ENCODE results near the gene DLGAP1. TPM values are rescaled to one million over a fixed set of nuclear protein-coding genes. Genes with fewer than 3 reads are reported as not detected.

Gene DLGAP1
- total RNA-seq, 1 experiment from 2014 or later = 23.2 TPM

DNA sequence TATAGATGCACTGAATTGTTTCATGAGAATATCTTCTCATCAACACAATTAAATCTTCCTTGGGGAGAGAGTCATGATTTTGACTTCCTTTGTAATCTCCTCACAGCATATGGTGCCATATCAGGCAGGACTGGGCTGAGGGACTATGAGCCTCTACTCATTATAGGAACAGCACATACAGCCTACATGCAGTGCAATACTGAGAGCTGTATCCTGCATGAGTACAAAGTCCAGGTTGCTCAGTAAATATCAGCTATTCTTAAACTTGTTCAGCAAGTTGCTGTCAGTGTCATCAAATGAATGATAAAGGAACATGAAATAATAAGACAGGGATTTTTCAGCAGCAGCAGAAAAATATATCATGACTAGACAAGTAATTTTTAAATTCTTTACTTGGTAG, 10.8 kb downstream of the DLGAP1 start:
- H2BK120ac ChIP-seq (ENCODE audit: low read depth, low read length, poor library complexity, severe bottlenecking) = no peak overlapping the region
- H3K27me3 Mint-ChIP-seq (ENCODE audit: low read depth) = no peaks in the 10 kb centered on the region
- H3K79me2 ChIP-seq (ENCODE audit: insufficient read depth, low read length) = peaks cover 3% of the 10 kb centered on the region; the same call in 1 of the 2 replicates
- H4K8ac ChIP-seq (replicated peaks; ENCODE audit: insufficient read length, low read depth, low read length) = no peak overlapping the region
- no peak overlapping the region for H2BK5ac ChIP-seq (ENCODE audit: insufficient read length, low read length)
- H2AK5ac ChIP-seq (ENCODE audit: insufficient read length, low read length) = no peak overlapping the region
- H4K5ac ChIP-seq (ENCODE audit: insufficient read length, low read depth, low read length) = no peak overlapping the region
- no peak overlapping the region for H3K27ac ChIP-seq (ENCODE audit: insufficient read length, low read depth, low read length)
- no peak overlapping the region for H2BK20ac ChIP-seq (ENCODE audit: low read depth, low read length, poor library complexity, severe bottlenecking)
- no peak overlapping the region for H2BK12ac ChIP-seq (ENCODE audit: insufficient read length, low read depth, low read length)
- no peak overlapping the region for H3K18ac ChIP-seq (ENCODE audit: insufficient read length, low read depth, low read length)
- H3K9me3 ChIP-seq (ENCODE audit: control insufficient read depth, low read depth, low read length) = no peaks in the 10 kb centered on the region
- H3T11ph ChIP-seq (ENCODE audit: low read length) = no peak overlapping the region
- peaks cover 5% of the 10 kb centered on the region; the same call in 1 of the 2 replicates for H3K4me1 ChIP-seq (ENCODE audit: insufficient read depth, low read length)
- H3K4me1 Mint-ChIP-seq = peaks cover 29 to 30% of the 10 kb centered on the region in 2 experiments
- no peak overlapping the region for H3K4me3 Mint-ChIP-seq
- no peak overlapping the region for H3K14ac ChIP-seq (ENCODE audit: insufficient read depth, low read length)
- TF ChIP-seq, protein P1, sequence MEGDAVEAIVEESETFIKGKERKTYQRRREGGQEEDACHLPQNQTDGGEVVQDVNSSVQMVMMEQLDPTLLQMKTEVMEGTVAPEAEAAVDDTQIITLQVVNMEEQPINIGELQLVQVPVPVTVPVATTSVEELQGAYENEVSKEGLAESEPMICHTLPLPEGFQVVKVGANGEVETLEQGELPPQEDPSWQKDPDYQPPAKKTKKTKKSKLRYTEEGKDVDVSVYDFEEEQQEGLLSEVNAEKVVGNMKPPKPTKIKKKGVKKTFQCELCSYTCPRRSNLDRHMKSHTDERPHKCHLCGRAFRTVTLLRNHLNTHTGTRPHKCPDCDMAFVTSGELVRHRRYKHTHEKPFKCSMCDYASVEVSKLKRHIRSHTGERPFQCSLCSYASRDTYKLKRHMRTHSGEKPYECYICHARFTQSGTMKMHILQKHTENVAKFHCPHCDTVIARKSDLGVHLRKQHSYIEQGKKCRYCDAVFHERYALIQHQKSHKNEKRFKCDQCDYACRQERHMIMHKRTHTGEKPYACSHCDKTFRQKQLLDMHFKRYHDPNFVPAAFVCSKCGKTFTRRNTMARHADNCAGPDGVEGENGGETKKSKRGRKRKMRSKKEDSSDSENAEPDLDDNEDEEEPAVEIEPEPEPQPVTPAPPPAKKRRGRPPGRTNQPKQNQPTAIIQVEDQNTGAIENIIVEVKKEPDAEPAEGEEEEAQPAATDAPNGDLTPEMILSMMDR (conservative IDR thresholded peaks at IDR 0.05) = no peak
- H3K9me3 Mint-ChIP-seq = no peaks in the 10 kb centered on the region; a peak in 2 of 5 replicates
- no peaks in the 10 kb centered on the region for H3K23me2 ChIP-seq (ENCODE audit: insufficient read length, low read depth, low read length, poor library complexity, severe bottlenecking)
- H4K20me1 ChIP-seq (ENCODE audit: control insufficient read depth, insufficient read depth, insufficient read length) = no peaks in the 10 kb centered on the region
- no peak overlapping the region for H3K23ac ChIP-seq (ENCODE audit: insufficient read length, low read depth, low read length)
- H4K91ac ChIP-seq (ENCODE audit: insufficient read length, low read depth, low read length) = no peak overlapping the region
- H3K4me2 ChIP-seq (ENCODE audit: insufficient read depth, insufficient read length, low read length) = no peak overlapping the region
- H3K79me1 ChIP-seq (ENCODE audit: insufficient read depth, low read depth, low read length, poor library complexity, severe bottlenecking) = no peaks in the 10 kb centered on the region
- H3K56ac ChIP-seq (ENCODE audit: insufficient read length, low read depth, low read length) = no peak overlapping the region
- H3K27ac Mint-ChIP-seq = no peak overlapping the region
- H3K36me3 Mint-ChIP-seq (ENCODE audit: insufficient read depth in 1 of 3, low read depth in 3 of 3) = peaks cover 4 to 17% (median 16%) of the 10 kb centered on the region in 3 experiments
- H3K27me3 ChIP-seq (ENCODE audit: insufficient read depth, low read length) = no peaks in the 10 kb centered on the region
- DNase-seq = no peak
- no peak overlapping the region for H3K9ac ChIP-seq (ENCODE audit: extremely low read depth, insufficient read length, low read length)
- H2AFZ ChIP-seq (ENCODE audit: low read length) = no peak overlapping the region
- H2BK15ac ChIP-seq (ENCODE audit: low read depth, low read length) = no peak overlapping the region
- no peak overlapping the region for H3K4ac ChIP-seq (ENCODE audit: low read depth, low read length)
